Measurements from ENCODE around the gene PCDHGB2.
"Not testable (repeated sequence)": the region's sequence is repeated elsewhere in the genome, so short reads cannot be mapped to it uniquely, and the experiment has no call there.

Gene PCDHGB2

DNA sequence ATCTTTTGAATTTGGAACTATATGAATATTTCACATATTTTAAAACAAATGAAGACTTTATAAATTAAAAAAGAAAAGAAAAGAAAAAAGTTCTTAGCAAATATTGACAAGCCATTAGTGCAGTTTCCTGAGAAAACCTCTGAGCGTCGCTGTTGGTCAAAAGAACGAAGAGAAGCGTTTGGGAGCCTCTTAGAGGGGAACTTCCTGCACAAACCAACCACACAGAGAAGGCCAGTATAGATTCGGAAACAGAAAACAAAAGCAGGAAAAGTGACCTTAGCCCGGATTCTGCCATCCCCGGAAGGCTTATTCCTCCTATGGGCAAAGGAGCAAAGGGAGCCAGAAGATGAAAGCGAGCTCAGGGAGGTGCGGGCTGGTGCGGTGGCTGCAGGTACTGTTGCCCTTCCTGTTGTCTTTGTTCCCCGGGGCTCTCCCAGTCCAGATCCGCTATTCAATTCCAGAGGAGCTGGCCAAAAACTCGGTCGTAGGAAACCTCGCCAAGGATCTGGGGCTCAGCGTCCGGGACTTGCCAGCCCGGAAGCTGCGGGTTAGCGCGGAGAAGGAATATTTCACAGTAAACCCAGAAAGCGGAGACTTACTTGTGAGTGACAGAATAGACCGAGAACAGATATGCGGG, at the start of gene PCDHGB2:
Gene PCDHGB2, plus strand, starts transcription at position 205 of the 637 bp plus-strand sequence. Its CDS starts 142 bp downstream, at position 347.
- no peak within 1 kb of the TSS for H3K27ac ChIP-seq
- H3K79me2 ChIP-seq (ENCODE audit: insufficient read depth, low read depth), result no peaks in the 10 kb centered on the region
- H3K4me1 ChIP-seq (ENCODE audit: low read depth, poor library complexity, severe bottlenecking), result no peaks in the 10 kb centered on the region
- H3K4me2 ChIP-seq, result no peak within 1 kb of the TSS
- H4K20me1 ChIP-seq (ENCODE audit: insufficient read depth), result no peaks in the 10 kb centered on the region
- no peak within 1 kb of the TSS for H2AFZ ChIP-seq (ENCODE audit: low read depth)
- H3K27me3 ChIP-seq (ENCODE audit: insufficient read depth, low read depth), result no peaks in the 10 kb centered on the region
- no peak within 1 kb of the TSS for H3K4me3 ChIP-seq (IDR thresholded peaks at IDR 0.05; ENCODE audit: insufficient read depth, low read depth, low read length)
- H3K36me3 ChIP-seq (ENCODE audit: insufficient read depth), result no peaks in the 10 kb centered on the region
- TF ChIP-seq, protein P1, sequence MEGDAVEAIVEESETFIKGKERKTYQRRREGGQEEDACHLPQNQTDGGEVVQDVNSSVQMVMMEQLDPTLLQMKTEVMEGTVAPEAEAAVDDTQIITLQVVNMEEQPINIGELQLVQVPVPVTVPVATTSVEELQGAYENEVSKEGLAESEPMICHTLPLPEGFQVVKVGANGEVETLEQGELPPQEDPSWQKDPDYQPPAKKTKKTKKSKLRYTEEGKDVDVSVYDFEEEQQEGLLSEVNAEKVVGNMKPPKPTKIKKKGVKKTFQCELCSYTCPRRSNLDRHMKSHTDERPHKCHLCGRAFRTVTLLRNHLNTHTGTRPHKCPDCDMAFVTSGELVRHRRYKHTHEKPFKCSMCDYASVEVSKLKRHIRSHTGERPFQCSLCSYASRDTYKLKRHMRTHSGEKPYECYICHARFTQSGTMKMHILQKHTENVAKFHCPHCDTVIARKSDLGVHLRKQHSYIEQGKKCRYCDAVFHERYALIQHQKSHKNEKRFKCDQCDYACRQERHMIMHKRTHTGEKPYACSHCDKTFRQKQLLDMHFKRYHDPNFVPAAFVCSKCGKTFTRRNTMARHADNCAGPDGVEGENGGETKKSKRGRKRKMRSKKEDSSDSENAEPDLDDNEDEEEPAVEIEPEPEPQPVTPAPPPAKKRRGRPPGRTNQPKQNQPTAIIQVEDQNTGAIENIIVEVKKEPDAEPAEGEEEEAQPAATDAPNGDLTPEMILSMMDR (conservative IDR thresholded peaks at IDR 0.05; ENCODE audit: low read depth, low read length), result no peak
- H3K9ac ChIP-seq, result no peak within 1 kb of the TSS

DNA sequence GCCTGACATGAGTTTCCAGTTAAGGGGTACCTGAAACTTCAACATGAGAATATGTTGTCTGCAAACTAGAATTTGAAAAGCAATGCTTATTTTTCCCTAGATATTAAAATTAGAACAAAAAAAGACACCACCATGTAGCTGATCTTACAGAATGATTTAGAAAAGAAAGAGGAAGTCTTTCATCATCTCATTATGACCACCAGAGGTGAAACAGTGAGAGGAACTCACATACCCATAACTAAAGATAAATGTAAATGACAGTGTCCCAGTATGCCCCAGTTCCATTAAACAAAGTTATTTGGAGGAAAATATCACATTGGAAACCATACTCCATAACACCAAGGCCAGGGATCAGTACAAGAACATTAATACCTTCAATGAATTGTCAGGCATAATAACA, 46.1 kb upstream of the PCDHGB2 start:
- Histone ChIP-seq H3K36me3 (ENCODE audit: insufficient read depth) (peaks cover 6% of the 10 kb centered on the region; the same call in 1 of the 2 replicates), H3K4me2 (no peak overlapping the region), H3K4me3 (IDR thresholded peaks at IDR 0.05; ENCODE audit: insufficient read depth, low read depth, low read length) (no peak overlapping the region), H3K27me3 (ENCODE audit: insufficient read depth, low read depth) (no peaks in the 10 kb centered on the region), H3K9ac (no peak overlapping the region), H3K4me1 (ENCODE audit: low read depth, poor library complexity, severe bottlenecking) (no peaks in the 10 kb centered on the region), H3K27ac (no peak overlapping the region), H4K20me1 (ENCODE audit: insufficient read depth) (no peaks in the 10 kb centered on the region), H3K79me2 (ENCODE audit: insufficient read depth, low read depth) (peaks cover 21% of the 10 kb centered on the region), H2AFZ (ENCODE audit: low read depth) (no peak overlapping the region)
- TF ChIP-seq, protein P1 (conservative IDR thresholded peaks at IDR 0.05; ENCODE audit: low read depth, low read length), result no peak

DNA sequence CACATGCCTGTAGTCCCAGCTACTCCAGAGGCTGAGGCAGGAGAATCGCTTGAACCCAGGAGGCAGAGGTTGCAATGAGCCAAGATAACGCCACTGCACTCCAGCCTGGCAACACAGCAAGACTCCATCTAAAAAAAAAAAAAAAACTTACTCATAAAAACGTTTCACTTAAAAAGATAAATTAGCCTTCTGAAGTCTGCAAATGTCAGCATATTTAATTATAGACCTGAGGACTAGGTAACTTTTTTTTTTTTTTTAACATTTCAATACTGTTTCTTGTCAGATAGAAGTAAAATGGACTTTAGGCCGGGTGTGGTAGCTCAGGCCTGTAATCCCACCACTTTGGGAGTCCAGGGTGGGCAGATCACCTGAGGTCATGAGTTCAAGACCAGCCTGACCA, 42.8 kb upstream of the PCDHGB2 start:
- not testable (repeated sequence) for H4K20me1 ChIP-seq (ENCODE audit: insufficient read depth); H2AFZ ChIP-seq (ENCODE audit: low read depth); H3K4me1 ChIP-seq (ENCODE audit: low read depth, poor library complexity, severe bottlenecking); H3K27me3 ChIP-seq (ENCODE audit: insufficient read depth, low read depth); H3K4me2 ChIP-seq; H3K9ac ChIP-seq; H3K27ac ChIP-seq; H3K4me3 ChIP-seq (IDR thresholded peaks at IDR 0.05; ENCODE audit: insufficient read depth, low read depth, low read length)
- peaks cover 12% of the 10 kb centered on the region; the same call in 1 of the 2 replicates for H3K36me3 ChIP-seq (ENCODE audit: insufficient read depth)
- peaks cover 36% of the 10 kb centered on the region for H3K79me2 ChIP-seq (ENCODE audit: insufficient read depth, low read depth)

DNA sequence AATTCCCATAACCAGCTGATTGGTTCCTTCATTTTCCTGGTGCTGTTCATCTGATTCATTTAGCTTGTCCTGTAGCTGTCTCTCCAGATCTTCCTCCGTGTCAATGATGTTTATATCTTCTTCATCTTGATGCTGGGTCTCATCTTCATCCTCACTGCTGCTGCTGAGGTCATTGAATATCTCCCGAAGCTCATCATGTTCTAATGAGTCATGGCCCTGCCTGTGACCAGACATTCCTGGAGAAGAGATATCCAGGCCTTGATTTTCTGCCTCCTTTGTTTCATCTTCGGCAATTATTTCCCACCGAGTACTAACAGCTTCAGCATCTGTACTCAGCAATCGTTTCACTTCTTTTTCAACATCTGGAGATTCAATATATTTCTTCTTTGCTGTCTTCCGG, 40.6 kb upstream of the PCDHGB2 start:
- H3K4me1 ChIP-seq (ENCODE audit: low read depth, poor library complexity, severe bottlenecking), result no peaks in the 10 kb centered on the region
- no peaks in the 10 kb centered on the region for H3K27me3 ChIP-seq (ENCODE audit: insufficient read depth, low read depth)
- TF ChIP-seq, protein P1 (conservative IDR thresholded peaks at IDR 0.05; ENCODE audit: low read depth, low read length), result no peak
- H2AFZ ChIP-seq (ENCODE audit: low read depth), result no peak overlapping the region
- H4K20me1 ChIP-seq (ENCODE audit: insufficient read depth), result no peaks in the 10 kb centered on the region
- H3K27ac ChIP-seq, result no peak overlapping the region
- no peak overlapping the region for H3K4me3 ChIP-seq (IDR thresholded peaks at IDR 0.05; ENCODE audit: insufficient read depth, low read depth, low read length)
- peaks cover 36% of the 10 kb centered on the region for H3K79me2 ChIP-seq (ENCODE audit: insufficient read depth, low read depth)
- H3K4me2 ChIP-seq, result peak overlapping the region; percentile 54
- H3K9ac ChIP-seq, result no peak overlapping the region
- H3K36me3 ChIP-seq (ENCODE audit: insufficient read depth), result peaks cover 11% of the 10 kb centered on the region; the same call in 1 of the 2 replicates

DNA sequence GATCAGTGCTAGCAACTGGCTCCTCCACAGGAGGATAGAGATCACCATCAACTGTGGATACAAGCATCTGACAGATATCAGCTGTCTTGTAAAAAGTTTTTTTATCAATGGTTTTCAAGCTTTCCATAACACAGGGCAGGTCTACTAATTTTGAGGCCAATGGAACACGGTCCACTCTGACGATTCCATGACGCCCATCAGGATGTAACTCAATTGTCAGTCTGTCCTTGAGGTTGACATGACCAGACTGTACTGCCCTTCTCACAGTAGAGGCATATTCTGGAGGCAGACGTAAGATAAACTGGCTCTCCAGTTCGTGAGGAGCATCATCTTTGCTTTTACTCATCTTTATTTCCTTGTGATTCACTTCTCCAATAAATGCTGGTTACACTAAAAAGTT, 40.1 kb upstream of the PCDHGB2 start:
- H3K79me2 ChIP-seq (ENCODE audit: insufficient read depth, low read depth), result peaks cover 36% of the 10 kb centered on the region
- TF ChIP-seq, protein P1 (conservative IDR thresholded peaks at IDR 0.05; ENCODE audit: low read depth, low read length), result no peak

More for the DNA sequence above, 40.1 kb upstream of the PCDHGB2 start:
- Histone ChIP-seq H3K4me2 (peak overlapping the region; percentile 54), H2AFZ (ENCODE audit: low read depth) (no peak overlapping the region), H3K36me3 (ENCODE audit: insufficient read depth) (peaks cover 9% of the 10 kb centered on the region; the same call in 1 of the 2 replicates), H3K27ac (peak overlapping the region; percentile 97; the same call in 1 of the 2 replicates), H3K27me3 (ENCODE audit: insufficient read depth, low read depth) (no peaks in the 10 kb centered on the region), H3K4me1 (ENCODE audit: low read depth, poor library complexity, severe bottlenecking) (no peaks in the 10 kb centered on the region), H3K4me3 (IDR thresholded peaks at IDR 0.05; ENCODE audit: insufficient read depth, low read depth, low read length) (no peak overlapping the region), H4K20me1 (ENCODE audit: insufficient read depth) (no peaks in the 10 kb centered on the region), H3K9ac (no peak overlapping the region)

Data from KMS-11 (cell line).